GM12872 (cell line): ENCODE data around the gene NEDD4L.

Source experiments
- TF ChIP-seq, protein P1 (sequence below): IDR thresholded peaks from 3 replicates; pipeline ENCODE4 v1.5.1; 2011; ENCODE audit warnings: low read depth, mild to moderate bottlenecking, low read length, moderate library complexity; ENCODE audit not compliant: insufficient read depth

The NEDD4L gene

DNA sequence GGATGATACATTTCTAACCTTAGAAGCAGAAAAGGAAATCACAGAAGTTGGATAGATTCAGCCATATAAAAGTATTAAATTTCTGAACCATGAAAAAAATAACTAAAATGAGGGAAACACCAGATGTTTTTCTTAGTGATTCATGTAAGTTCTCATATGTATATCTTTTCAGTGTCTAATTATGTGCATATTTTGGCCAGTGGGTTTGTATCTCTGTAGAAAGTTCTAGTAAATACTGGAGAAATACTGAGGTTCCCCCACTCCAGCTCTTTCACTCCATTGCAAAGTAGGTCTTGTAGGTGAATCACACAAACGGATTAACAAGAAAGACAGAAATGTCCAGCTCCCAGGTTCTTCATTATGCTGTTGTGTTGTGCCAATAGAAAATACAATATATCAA, 222.3 kb downstream of the NEDD4L start:
- TF ChIP-seq, protein P1, sequence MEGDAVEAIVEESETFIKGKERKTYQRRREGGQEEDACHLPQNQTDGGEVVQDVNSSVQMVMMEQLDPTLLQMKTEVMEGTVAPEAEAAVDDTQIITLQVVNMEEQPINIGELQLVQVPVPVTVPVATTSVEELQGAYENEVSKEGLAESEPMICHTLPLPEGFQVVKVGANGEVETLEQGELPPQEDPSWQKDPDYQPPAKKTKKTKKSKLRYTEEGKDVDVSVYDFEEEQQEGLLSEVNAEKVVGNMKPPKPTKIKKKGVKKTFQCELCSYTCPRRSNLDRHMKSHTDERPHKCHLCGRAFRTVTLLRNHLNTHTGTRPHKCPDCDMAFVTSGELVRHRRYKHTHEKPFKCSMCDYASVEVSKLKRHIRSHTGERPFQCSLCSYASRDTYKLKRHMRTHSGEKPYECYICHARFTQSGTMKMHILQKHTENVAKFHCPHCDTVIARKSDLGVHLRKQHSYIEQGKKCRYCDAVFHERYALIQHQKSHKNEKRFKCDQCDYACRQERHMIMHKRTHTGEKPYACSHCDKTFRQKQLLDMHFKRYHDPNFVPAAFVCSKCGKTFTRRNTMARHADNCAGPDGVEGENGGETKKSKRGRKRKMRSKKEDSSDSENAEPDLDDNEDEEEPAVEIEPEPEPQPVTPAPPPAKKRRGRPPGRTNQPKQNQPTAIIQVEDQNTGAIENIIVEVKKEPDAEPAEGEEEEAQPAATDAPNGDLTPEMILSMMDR: no peak

DNA sequence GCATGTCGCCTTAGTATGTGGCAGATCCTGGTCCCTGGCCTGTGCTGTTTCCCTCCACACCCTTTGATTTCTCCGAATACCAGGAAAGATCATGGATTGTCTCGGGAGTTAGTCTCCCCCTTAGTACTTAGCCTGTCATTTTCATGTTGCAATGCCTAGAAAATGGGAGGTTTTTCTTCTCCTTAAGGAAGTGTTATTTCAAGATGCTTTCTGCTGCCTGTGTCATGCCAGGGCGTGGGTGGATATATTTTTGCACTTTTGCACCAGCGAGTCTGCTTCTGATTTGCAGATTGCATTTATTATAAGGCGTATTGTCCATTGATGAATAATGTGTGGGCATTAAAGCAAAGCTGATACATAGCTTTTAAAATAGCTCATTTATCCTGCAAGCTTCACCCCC, 223.5 kb downstream of the NEDD4L start:
- TF ChIP-seq, protein P1: no peak

DNA sequence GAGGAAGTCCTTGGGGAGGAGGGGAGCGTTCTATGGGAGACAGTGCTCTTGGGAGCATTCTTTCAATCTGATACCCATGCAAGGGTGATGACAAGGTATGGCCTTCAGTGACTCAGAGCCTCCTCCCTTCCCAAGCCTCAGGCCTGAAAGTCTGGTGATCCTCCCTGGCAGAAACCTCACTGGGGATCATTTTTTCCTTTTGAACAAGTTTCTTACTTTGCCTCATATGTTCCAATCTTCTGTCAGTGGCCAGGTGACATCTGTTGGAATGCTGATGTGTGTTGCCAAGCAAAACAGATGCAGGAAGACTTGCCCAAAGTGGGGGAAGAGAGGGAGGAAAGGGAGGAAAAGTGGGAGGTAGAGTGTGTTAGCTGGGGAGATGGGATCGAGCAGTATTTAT, 224.8 kb downstream of the NEDD4L start:
- TF ChIP-seq, protein P1: no peak

DNA sequence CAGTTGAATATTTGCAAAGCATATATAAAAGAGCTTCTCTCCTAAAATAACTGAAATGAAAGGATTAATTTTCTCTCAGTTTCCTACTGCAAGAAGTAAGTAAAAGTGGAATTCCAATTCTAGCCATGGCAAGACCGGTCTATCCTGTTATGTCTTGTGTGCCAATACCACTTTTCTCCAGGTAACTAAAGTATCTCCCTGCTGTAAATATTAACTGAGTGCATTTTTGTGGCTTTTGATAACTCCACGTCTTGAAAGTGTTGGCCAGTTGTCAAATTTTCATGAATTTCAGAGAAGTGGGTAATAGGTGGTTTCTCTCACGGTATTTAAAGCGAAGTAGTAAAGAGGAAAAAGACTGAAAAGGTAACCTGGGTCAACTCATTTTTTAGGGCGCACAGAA, 225.9 kb downstream of the NEDD4L start:
- TF ChIP-seq, protein P1: no peak

DNA sequence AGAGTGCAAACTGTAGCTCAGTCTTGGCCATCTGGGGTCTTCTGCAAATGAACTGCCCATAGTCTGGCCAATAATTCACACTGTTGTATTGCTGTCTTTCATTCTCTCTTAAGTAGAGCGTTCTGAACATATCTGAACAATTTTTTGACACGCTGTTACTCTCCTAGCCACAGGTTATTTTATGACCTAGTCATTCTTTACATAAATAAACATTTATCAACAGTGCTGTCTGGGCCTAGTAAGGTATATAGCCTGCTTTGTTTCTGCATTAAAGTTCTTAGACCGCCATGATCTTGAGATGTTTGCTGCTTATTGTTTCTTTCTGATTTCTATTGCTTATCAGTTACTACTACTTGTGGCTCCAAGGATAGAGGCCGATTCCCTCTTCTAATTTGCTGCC, 226.4 kb downstream of the NEDD4L start:
- TF ChIP-seq, protein P1: no peak

DNA sequence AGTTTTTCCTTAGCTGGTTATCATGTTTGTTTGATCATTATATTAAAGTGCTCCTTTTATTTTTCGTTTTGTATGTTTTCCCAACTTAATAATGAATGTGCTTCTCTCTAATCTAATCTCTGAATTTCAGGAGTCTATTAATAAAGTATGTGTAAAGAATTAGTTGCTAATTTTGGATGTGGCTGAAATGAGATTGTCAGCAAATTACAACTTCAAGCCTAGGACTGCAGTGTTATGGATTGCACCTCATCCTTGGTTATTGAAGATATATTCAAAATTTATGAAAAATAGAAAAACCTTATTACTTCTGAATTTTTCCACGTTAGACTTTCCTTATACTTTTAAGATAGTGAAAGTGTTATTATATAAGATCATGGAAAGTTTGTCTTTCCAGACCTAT, 227.7 kb downstream of the NEDD4L start:
- TF ChIP-seq, protein P1: no peak

DNA sequence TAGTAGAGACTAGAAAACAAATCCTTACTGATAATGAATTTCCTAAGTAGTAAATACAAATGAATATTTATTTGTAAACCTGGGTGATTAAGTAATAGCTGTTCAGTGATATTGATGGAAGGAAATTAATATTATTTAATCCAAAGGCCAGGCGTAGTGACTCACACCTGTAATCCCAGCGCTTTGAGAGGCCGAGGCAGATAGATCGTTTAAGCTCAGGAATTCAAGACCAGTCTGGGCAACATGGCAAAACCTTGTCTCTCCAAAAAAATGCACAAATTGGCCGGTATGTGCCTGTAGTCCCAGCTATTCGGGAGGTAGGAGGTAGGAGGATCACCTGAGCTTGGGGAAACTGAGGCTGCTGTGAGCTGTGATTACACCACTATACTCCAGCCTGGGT, 228.2 kb downstream of the NEDD4L start:
- TF ChIP-seq, protein P1: no peak
